ENCODE measurements around the gene NUDC.

DNA sequence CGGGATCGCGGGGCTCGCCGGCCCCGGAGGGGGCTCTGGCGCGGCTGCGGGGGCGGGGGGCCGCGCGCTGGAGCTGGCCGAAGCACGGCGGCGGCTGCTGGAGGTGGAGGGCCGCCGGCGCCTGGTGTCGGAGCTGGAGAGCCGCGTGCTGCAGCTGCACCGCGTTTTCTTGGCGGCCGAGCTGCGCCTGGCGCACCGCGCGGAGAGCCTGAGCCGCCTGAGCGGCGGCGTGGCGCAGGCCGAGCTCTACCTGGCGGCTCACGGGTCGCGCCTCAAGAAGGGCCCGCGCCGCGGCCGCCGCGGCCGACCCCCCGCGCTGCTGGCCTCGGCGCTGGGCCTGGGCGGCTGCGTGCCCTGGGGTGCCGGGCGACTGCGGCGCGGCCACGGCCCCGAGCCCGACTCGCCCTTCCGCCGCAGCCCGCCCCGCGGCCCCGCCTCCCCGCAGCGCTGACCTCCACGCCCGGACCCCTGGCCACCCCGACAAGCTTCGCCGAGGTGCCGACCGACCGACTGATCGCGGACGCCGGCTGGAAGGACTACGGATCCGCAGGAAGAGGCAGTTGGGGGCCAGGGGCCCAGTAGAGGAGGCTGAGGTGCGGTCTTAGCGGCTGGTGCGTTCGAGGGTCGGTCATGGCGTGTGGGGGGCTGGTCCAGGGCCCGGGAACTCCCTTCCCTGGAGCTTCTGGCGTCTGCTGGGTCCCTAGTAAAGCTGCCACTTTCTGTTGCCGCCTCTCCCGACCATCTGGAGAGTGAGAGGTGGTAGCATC, 72.7 kb downstream of the NUDC start:
- TF ChIP-seq POLR2AphosphoS5 (IDR thresholded peaks at IDR 0.05; ENCODE audit: low read depth, low read length) (no peak), CTCF (IDR thresholded peaks at IDR 0.05) (no peak), SIN3A (IDR thresholded peaks at IDR 0.05; ENCODE audit: borderline replicate concordance, insufficient read depth, low read depth, low read length) (0 out of 2 replicates have a peak, but pooled peaks have one; percentile 36)
- TF ChIP-seq, protein P1, sequence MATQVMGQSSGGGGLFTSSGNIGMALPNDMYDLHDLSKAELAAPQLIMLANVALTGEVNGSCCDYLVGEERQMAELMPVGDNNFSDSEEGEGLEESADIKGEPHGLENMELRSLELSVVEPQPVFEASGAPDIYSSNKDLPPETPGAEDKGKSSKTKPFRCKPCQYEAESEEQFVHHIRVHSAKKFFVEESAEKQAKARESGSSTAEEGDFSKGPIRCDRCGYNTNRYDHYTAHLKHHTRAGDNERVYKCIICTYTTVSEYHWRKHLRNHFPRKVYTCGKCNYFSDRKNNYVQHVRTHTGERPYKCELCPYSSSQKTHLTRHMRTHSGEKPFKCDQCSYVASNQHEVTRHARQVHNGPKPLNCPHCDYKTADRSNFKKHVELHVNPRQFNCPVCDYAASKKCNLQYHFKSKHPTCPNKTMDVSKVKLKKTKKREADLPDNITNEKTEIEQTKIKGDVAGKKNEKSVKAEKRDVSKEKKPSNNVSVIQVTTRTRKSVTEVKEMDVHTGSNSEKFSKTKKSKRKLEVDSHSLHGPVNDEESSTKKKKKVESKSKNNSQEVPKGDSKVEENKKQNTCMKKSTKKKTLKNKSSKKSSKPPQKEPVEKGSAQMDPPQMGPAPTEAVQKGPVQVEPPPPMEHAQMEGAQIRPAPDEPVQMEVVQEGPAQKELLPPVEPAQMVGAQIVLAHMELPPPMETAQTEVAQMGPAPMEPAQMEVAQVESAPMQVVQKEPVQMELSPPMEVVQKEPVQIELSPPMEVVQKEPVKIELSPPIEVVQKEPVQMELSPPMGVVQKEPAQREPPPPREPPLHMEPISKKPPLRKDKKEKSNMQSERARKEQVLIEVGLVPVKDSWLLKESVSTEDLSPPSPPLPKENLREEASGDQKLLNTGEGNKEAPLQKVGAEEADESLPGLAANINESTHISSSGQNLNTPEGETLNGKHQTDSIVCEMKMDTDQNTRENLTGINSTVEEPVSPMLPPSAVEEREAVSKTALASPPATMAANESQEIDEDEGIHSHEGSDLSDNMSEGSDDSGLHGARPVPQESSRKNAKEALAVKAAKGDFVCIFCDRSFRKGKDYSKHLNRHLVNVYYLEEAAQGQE (IDR thresholded peaks at IDR 0.05; ENCODE audit: insufficient read depth in 1 of 2, low read depth in 2 of 2, low read length in 1 of 2) = no peak

Measured in Panc1 (cell line).